Peyer's patch (tissue), 4 donors: ENCODE data around the gene WWC1. TPM values are rescaled to one million over a fixed set of nuclear protein-coding genes. Genes with fewer than 3 reads are reported as not detected.

Source experiments
- DNase-seq, 3 donors: peaks; one replicate each; pipeline ENCODE4 v3.0.0-alpha.2; 2017 to 2019
- H3K27ac ChIP-seq, 4 donors: fragments of 200-600 bp; sonication (generic); one replicate each; pipeline ENCODE4 v1.5.1; 2016 to 2019
- H3K27me3 ChIP-seq, 2 donors: fragments of 200-600 bp; sonication (generic); one replicate each; pipeline ENCODE4 v1.5.1; 2019
- H3K36me3 ChIP-seq, 3 donors: fragments of 200-600 bp; sonication (generic); one replicate each; pipeline ENCODE4 v1.5.1; 2016 to 2019
- H3K4me1 ChIP-seq, 4 donors: fragments of 200-600 bp; sonication (generic); one replicate each; pipeline ENCODE4 v1.5.1; 2016 to 2019
- H3K4me3 ChIP-seq, 4 donors: fragments of 200-600 bp; sonication (generic); 1 replicate in 3 of 4; 2 replicates in 1 of 4; pipeline ENCODE4 v1.5.1; 2016 to 2019; ENCODE audit warnings: mild to moderate bottlenecking in 1 of 4
- H3K9me3 ChIP-seq, 4 donors: fragments of 200-600 bp; sonication (generic); one replicate each; pipeline ENCODE4 v1.5.1; 2016 to 2019; ENCODE audit warnings: mild to moderate bottlenecking in 1 of 4
- CTCF ChIP-seq, 6 experiments: fragments of 450-650 bp in 4 of 6; fragments of 200-600 bp in 2 of 6; sonication (generic) in 1 of 6; IDR thresholded peaks; one replicate each; pipeline ENCODE4 v1.5.1; 2017 to 2019; ENCODE audit warnings: antibody characterized with exemption in 6 of 6, mild to moderate bottlenecking in 3 of 6, moderate library complexity in 1 of 6
- POLR2A ChIP-seq, 2 donors: fragments of 450-650 bp; IDR thresholded peaks; one replicate each; pipeline ENCODE4 v1.5.1; 2017; ENCODE audit warnings: antibody characterized with exemption in 2 of 2, mild to moderate bottlenecking in 2 of 2, moderate library complexity in 2 of 2
- total RNA-seq, 4 donors: library from RNA; depleted of rRNA; stranded (reverse); fragments of >200 nt; gene quantifications; one replicate each; pipeline ENCODE4 v1.1.0, GENCODE V29; 2016

The WWC1 gene
- total RNA-seq, 4 donors from 2014 or later: 47.0 to 63.2 (median 52.8) TPM

- Histone ChIP-seq H3K36me3 (no peaks in the 10 kb centered on the region), H3K27me3 (no peaks in the 10 kb centered on the region), H3K4me3 (no peak overlapping the region), H3K27ac (no peak overlapping the region), H3K4me1 (no peaks in the 10 kb centered on the region), H3K9me3 (no peaks in the 10 kb centered on the region)
- DNase-seq: no peak
- TF ChIP-seq POLR2A (IDR thresholded peaks at IDR 0.05): no peak
- TF ChIP-seq CTCF (IDR thresholded peaks at IDR 0.05): no peak
Measured at GRCh38 chr5:168366116-168366515, 74.7 kb downstream of the WWC1 start.

GRCh38 chr5:168368854-168369253, 77.4 kb downstream of the WWC1 start:
- TF ChIP-seq CTCF (IDR thresholded peaks at IDR 0.05) (no peak), POLR2A (IDR thresholded peaks at IDR 0.05) (no peak)
- H3K27ac ChIP-seq: no peak overlapping the region

GRCh38 chr5:168370831-168371230, 79.4 kb downstream of the WWC1 start:
- peak in 2 of 3 donors; percentile 62 to 66 for DNase-seq
- no peaks in the 10 kb centered on the region for H3K36me3 ChIP-seq
- H3K4me1 ChIP-seq: no peaks in the 10 kb centered on the region
- TF ChIP-seq CTCF (IDR thresholded peaks at IDR 0.05) (no peak), POLR2A (IDR thresholded peaks at IDR 0.05) (no peak)
- H3K9me3 ChIP-seq: no peaks in the 10 kb centered on the region
- no peaks in the 10 kb centered on the region for H3K27me3 ChIP-seq
- no peak overlapping the region for H3K4me3 ChIP-seq
- H3K27ac ChIP-seq: peak overlapping the region in 2 of 4 donors; percentile 31 to 54

More at GRCh38 chr5:168368854-168369253, 77.4 kb downstream of the WWC1 start:
- no peak for DNase-seq
- H3K4me3 ChIP-seq: no peak overlapping the region
- no peaks in the 10 kb centered on the region for H3K4me1 ChIP-seq
- H3K27me3 ChIP-seq: no peaks in the 10 kb centered on the region
- H3K36me3 ChIP-seq: no peaks in the 10 kb centered on the region
- no peaks in the 10 kb centered on the region for H3K9me3 ChIP-seq

GRCh38 chr5:168372356-168372946, 81.0 kb downstream of the WWC1 start:
- no peaks in the 10 kb centered on the region for H3K27me3 ChIP-seq

GRCh38 chr5:168374532-168374931, 83.1 kb downstream of the WWC1 start:
- Histone ChIP-seq H3K36me3 (no peaks in the 10 kb centered on the region), H3K27me3 (no peaks in the 10 kb centered on the region), H3K27ac (no peak overlapping the region), H3K4me1 (no peaks in the 10 kb centered on the region), H3K9me3 (no peaks in the 10 kb centered on the region), H3K4me3 (no peak overlapping the region)
- TF ChIP-seq CTCF (IDR thresholded peaks at IDR 0.05) (no peak), POLR2A (IDR thresholded peaks at IDR 0.05) (no peak)
- no peak for DNase-seq

More at GRCh38 chr5:168372356-168372946, 81.0 kb downstream of the WWC1 start:
- no peak for DNase-seq
- no peaks in the 10 kb centered on the region for H3K9me3 ChIP-seq
- H3K4me1 ChIP-seq: no peaks in the 10 kb centered on the region
- no peak overlapping the region for H3K27ac ChIP-seq
- H3K4me3 ChIP-seq: no peak overlapping the region
- no peaks in the 10 kb centered on the region for H3K36me3 ChIP-seq
- TF ChIP-seq POLR2A (IDR thresholded peaks at IDR 0.05) (no peak), CTCF (IDR thresholded peaks at IDR 0.05) (no peak)

GRCh38 chr5:168375214-168375613, 83.8 kb downstream of the WWC1 start:
- Histone ChIP-seq H3K4me3 (no peak overlapping the region), H3K9me3 (no peaks in the 10 kb centered on the region), H3K27me3 (no peaks in the 10 kb centered on the region), H3K27ac (no peak overlapping the region), H3K36me3 (no peaks in the 10 kb centered on the region), H3K4me1 (no peaks in the 10 kb centered on the region)
- no peak for DNase-seq
- TF ChIP-seq POLR2A (IDR thresholded peaks at IDR 0.05) (no peak), CTCF (IDR thresholded peaks at IDR 0.05) (no peak)
